GM23338 (cell line): ENCODE results near the gene LRMDA.

Experiments used
- CREB1 ChIP-seq: fragments of 250-450 bp; sonication (Bioruptor Pico); IDR thresholded peaks from 2 replicates; pipeline ENCODE4 v1.5.0; 2020; ENCODE audit warnings: low read depth, mild to moderate bottlenecking, moderate library complexity
- CTCF ChIP-seq, 2 experiments: fragments of 200-600 bp in 1 of 2; sonication (generic) in 1 of 2; conservative IDR thresholded peaks; 2 replicates each; pipeline versions ENCODE4 v1.5.1 to v1.6.1; 2016 to 2017; ENCODE audit warnings: antibody characterized with exemption in 2 of 2, low read depth in 2 of 2, mild to moderate bottlenecking in 2 of 2, moderate library complexity in 1 of 2
- EZH2 ChIP-seq: fragments of 200-600 bp; sonication (generic); IDR thresholded peaks from one replicate; pipeline ENCODE4 v1.8.0; 2017; ENCODE audit warnings: antibody characterized with exemption, mild to moderate bottlenecking, low read depth; ENCODE audit not compliant: unreplicated experiment
- EZH2phosphoT487 ChIP-seq: fragments of 200-600 bp; sonication (generic); IDR thresholded peaks from one replicate; pipeline ENCODE4 v1.8.1; 2018; ENCODE audit warnings: antibody characterized with exemption; ENCODE audit not compliant: unreplicated experiment
- NANOG ChIP-seq: IDR thresholded peaks from 2 replicates; pipeline ENCODE4 v1.6.1; 2016; ENCODE audit warnings: antibody characterized with exemption, borderline replicate concordance
- POLR2AphosphoS5 ChIP-seq: IDR thresholded peaks from 2 replicates; pipeline ENCODE4 v1.6.1; 2016; ENCODE audit warnings: antibody characterized with exemption, low read depth

GRCh38 chr10:76082956-76083355 is 651.5 kb downstream of the LRMDA start:
- TF ChIP-seq CTCF (conservative IDR thresholded peaks at IDR 0.05; ENCODE audit: low read depth in 2 of 2) (no peak), POLR2AphosphoS5 (no peak), CREB1 (CRISPR knock-in tag) (peak; percentile 62; the same call in 1 of the 2 replicates), EZH2 (no peak), EZH2phosphoT487 (no peak), NANOG (peak; percentile 77; the same call in 1 of the 2 replicates)
